GM13976 (cell line): Measurements from ENCODE around the gene PEX5L.

Experiments
- DNase-seq: peaks from one replicate; pipeline ENCODE4 v3.0.0; 2012; ENCODE audit warnings: low spot score
- in situ Hi-C: fragments of 300-500 bp; cut with MboI; formaldehyde crosslinking; loops from one replicate; pipeline ENCODE4 v1.12.0; 2022; ENCODE audit warnings: low sequenced_read_pairs, mixed read lengths, inconsistent platforms; ENCODE audit not compliant: unreplicated experiment
- TF ChIP-seq, protein P1 (sequence below): IDR thresholded peaks from 2 replicates; pipeline ENCODE4 v1.5.1; 2012; ENCODE audit warnings: borderline replicate concordance, mild to moderate bottlenecking; ENCODE audit not compliant: insufficient read depth; ENCODE audit errors: extremely low read depth, missing control alignments, control extremely low read depth

Gene PEX5L

DNA sequence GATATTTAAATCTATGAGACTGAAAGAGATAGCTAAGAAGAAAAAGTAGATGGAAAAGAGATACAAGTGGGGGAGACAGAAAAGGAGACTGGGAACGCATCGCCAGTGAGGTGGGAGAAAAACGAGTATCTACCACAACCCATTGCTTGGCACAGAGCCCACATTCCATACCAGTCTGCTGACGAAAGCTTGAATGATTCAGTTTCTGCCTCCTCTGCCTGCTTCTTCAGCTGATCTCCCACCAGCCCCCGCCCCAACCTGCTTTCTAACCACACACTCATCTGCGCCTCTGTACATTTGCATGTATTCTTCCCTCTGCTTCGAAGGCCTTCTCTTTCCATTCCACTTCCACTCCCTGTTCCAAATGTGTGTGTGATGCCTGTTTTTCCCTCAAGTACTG lies 195.8 kb downstream of the PEX5L start:
- no peak for DNase-seq
- in situ Hi-C loops: no loop called here
- TF ChIP-seq, protein P1, sequence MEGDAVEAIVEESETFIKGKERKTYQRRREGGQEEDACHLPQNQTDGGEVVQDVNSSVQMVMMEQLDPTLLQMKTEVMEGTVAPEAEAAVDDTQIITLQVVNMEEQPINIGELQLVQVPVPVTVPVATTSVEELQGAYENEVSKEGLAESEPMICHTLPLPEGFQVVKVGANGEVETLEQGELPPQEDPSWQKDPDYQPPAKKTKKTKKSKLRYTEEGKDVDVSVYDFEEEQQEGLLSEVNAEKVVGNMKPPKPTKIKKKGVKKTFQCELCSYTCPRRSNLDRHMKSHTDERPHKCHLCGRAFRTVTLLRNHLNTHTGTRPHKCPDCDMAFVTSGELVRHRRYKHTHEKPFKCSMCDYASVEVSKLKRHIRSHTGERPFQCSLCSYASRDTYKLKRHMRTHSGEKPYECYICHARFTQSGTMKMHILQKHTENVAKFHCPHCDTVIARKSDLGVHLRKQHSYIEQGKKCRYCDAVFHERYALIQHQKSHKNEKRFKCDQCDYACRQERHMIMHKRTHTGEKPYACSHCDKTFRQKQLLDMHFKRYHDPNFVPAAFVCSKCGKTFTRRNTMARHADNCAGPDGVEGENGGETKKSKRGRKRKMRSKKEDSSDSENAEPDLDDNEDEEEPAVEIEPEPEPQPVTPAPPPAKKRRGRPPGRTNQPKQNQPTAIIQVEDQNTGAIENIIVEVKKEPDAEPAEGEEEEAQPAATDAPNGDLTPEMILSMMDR: no peak

GRCh38 chr3:179837374-179837773 lies 199.4 kb downstream of the PEX5L start:
- TF ChIP-seq, protein P1: no peak
- DNase-seq: no peak
- in situ Hi-C loops: no loop called here

DNA sequence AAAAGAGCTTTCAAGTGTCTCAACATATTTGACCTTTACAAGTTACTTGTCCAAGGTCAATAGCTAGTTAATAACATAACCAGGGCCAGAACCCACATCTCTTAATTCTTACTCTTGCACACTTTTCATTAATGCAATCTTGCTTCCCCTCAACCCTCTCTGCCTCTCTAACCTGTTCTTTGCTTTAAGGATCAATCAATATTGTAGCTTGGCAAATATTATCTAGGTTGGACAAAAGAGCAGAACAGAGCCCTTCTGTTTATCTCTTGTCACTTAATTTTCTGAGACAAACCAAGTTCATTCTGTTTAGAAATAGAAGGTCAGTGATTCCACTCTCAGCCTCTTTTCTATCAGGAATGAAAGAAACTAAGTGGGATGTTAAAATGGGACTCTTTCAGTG lies 203.4 kb downstream of the PEX5L start:
- no peak for DNase-seq
- TF ChIP-seq, protein P1: no peak
- in situ Hi-C loops: no loop called here

DNA sequence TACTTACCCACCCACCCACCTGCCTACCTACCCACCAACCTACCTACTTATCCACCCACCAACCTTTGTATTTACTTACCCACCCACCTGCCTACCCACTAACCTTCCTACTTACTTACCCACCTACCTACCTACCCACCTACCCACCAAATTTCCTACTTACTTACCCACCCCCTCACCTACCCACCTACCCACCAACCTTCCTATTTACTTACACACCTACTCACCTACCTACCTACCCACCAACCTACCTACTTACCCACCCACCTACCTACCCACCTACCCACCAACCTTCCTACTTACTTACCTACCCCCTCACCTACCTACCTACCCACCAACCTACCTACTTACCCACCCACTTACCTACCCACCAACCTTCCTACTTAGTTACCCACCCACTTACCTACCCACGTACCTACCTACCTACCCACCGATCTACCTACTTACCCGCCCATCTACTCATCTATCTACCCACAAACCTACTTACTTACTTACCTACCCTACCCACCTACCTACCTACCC lies 204.3 kb downstream of the PEX5L start:
- in situ Hi-C loops: no loop called here
- TF ChIP-seq, protein P1: no peak
- DNase-seq: no peak

DNA sequence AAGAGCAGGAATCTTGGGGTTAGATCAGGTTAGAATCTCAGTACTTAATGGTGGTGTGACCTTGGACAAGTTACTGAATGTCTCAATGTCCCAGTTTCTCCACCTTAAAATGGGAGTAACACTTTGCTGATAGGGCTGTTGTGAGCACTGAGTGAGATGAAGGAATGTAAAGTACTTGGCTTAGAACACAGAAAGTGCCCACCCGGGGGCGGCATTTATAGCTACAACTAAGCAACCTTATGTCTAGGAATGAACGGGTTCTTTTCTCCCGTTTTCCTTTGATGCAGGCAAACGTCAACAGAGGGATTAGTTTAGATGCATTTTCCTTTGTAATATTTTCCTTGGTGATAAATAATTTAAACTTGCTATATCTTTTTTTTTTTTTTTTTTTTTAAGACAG lies 207.3 kb downstream of the PEX5L start:
- no peak for DNase-seq
- TF ChIP-seq, protein P1: no peak
- in situ Hi-C loops: no loop called here

GRCh38 chr3:179828738-179829137 lies 208.0 kb downstream of the PEX5L start:
- TF ChIP-seq, protein P1: no peak
- no peak for DNase-seq
- in situ Hi-C loops: no loop called here

DNA sequence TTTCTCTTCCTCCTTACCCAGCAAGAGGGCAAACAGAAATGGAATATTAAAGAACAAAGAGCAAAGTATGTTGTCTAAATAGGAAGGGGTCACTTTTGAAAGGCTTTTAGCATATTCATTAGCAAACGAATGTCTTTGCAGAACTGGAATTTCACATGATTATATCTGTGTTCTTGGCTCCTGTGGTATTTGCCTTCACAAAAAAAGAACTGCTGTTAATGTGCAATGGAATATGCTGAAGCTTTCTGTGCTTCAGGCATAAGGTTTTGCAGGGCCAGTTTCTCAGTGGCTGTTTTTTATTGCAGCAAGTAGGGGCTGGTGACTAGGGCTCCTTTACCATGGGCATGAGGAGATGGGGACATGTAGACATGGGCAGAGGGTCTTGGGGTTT lies 210.5 kb downstream of the PEX5L start:
- DNase-seq: no peak
- in situ Hi-C loops: no loop called here
- TF ChIP-seq, protein P1: no peak
